ENCODE data around the gene FAM13C. TPM values are rescaled to one million over a fixed set of nuclear protein-coding genes. Genes with fewer than 3 reads are reported as not detected.

Gene FAM13C
- total RNA-seq, 3 donors from 2014 or later (not counting 1 experiment from before 2014, with no cell fraction given) = not detected

DNA sequence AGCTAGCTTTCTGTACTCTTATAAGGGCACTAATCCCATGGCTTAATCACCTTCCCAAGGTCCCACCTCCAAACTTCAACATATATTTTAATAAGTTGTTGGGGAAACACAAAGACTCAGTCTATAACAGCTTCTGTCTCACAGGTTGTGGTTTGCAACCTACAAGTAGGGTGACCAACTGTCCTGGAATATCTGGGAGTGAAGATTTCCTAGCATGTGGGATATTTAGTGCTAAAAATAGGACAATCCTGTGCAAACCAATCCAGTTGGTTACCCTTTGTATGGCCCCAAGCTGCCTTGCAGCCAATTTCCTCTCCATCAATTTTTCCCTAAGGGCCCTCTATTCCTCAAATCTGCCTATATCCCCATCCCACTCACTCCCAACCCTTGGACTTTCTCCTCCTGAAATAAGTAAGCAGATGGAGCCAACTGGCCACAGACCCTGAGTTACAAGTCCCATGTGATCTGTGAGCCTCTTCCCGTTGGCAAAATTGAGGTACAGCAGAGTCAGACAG lies 82.3 kb downstream of the FAM13C start:
- H3K27me3 ChIP-seq (ENCODE audit: control insufficient read depth, insufficient read depth, low read length) = no peaks in the 10 kb centered on the region
- H3K36me3 Mint-ChIP-seq = no peaks in the 10 kb centered on the region
- no peak overlapping the region for H3K27ac ChIP-seq (ENCODE audit: low read length)
- 80% methylated on average over 1 of the region's 1 CpG for WGBS (ENCODE audit: insufficient coverage)
- ATAC-seq (no peak), DNase-seq (no peak)
- intact Hi-C loops (cut with micrococcal nuclease) = no loop called here
- TF ChIP-seq, protein P1, sequence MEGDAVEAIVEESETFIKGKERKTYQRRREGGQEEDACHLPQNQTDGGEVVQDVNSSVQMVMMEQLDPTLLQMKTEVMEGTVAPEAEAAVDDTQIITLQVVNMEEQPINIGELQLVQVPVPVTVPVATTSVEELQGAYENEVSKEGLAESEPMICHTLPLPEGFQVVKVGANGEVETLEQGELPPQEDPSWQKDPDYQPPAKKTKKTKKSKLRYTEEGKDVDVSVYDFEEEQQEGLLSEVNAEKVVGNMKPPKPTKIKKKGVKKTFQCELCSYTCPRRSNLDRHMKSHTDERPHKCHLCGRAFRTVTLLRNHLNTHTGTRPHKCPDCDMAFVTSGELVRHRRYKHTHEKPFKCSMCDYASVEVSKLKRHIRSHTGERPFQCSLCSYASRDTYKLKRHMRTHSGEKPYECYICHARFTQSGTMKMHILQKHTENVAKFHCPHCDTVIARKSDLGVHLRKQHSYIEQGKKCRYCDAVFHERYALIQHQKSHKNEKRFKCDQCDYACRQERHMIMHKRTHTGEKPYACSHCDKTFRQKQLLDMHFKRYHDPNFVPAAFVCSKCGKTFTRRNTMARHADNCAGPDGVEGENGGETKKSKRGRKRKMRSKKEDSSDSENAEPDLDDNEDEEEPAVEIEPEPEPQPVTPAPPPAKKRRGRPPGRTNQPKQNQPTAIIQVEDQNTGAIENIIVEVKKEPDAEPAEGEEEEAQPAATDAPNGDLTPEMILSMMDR (IDR thresholded peaks at IDR 0.05) = no peak
- H3K4me1 ChIP-seq (ENCODE audit: control insufficient read depth, insufficient read depth, low read length) = no peaks in the 10 kb centered on the region
- H3K27ac Mint-ChIP-seq = no peak overlapping the region
- peaks cover 0 to 4% of the 10 kb centered on the region in 2 donors for H3K4me1 Mint-ChIP-seq
- H3K36me3 ChIP-seq (ENCODE audit: control insufficient read depth, insufficient read depth, low read length) = no peaks in the 10 kb centered on the region
- no peak overlapping the region for H3K4me3 ChIP-seq (ENCODE audit: low read length)
- H3K9me3 ChIP-seq (ENCODE audit: control insufficient read depth, insufficient read depth, low read length) = no peaks in the 10 kb centered on the region
- H3K4me3 Mint-ChIP-seq = no peak overlapping the region
- H3K27me3 Mint-ChIP-seq (ENCODE audit: low read depth in 2 of 2) = no peaks in the 10 kb centered on the region
- peaks cover 2 to 9% of the 10 kb centered on the region in 2 donors for H3K9me3 Mint-ChIP-seq

DNA sequence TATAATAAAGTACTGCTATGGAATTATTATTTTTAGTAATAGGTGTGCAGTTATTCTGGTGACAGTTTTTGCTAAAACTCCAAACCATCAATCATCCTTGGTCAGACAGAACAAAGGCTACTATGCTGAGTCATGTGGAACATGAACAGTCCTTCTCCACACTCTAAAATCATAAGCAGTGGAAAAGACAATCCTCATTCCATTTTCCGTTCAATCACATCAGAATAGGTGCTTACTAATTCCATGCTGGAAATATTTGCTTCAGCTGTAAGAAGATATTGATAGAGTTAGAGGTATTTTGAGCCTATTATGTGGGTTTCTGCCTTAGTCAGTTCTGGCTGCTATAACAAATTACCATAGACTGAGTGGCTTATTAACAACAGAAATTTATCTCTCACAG lies 82.9 kb downstream of the FAM13C start:
- no CpG with 5 or more reads among the region's 1 CpG for WGBS (ENCODE audit: insufficient coverage)
- peaks cover 2 to 5% of the 10 kb centered on the region in 2 donors for H3K9me3 Mint-ChIP-seq

DNA sequence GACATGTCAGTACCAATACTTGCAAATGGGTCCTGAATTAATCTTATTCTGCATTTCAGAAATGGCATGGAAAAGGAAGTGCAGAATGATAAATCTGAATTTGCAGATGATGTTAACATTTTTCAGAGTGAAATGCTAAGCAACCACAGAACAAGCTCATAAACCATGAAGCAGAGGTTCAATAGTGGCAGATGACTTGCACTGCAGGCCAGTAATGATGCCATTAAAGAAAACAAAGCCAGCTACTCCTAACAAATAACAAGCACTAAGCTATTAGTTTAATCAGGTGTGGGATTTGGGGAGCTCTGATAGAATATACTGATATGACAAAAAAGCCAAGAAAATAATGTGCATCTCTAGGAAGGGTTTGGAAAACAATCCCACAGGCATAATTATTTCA lies 85.4 kb downstream of the FAM13C start:
- no peaks in the 10 kb centered on the region for H3K27me3 ChIP-seq (ENCODE audit: control insufficient read depth, insufficient read depth, low read length)
- Mint-ChIP-seq H3K4me3 (no peak overlapping the region), H3K36me3 (no peaks in the 10 kb centered on the region), H3K27me3 (ENCODE audit: low read depth in 2 of 2) (no peaks in the 10 kb centered on the region), H3K27ac (no peak overlapping the region), H3K9me3 (peaks cover 2 to 4% of the 10 kb centered on the region in 2 donors), H3K4me1 (no peaks in the 10 kb centered on the region)
- no peak overlapping the region for H3K4me3 ChIP-seq (ENCODE audit: low read length)
- intact Hi-C loops (cut with micrococcal nuclease) = no loop called here
- no peaks in the 10 kb centered on the region for H3K9me3 ChIP-seq (ENCODE audit: control insufficient read depth, insufficient read depth, low read length)
- ATAC-seq (no peak), DNase-seq (no peak)
- no peaks in the 10 kb centered on the region for H3K4me1 ChIP-seq (ENCODE audit: control insufficient read depth, insufficient read depth, low read length)
- no peaks in the 10 kb centered on the region for H3K36me3 ChIP-seq (ENCODE audit: control insufficient read depth, insufficient read depth, low read length)
- H3K27ac ChIP-seq (ENCODE audit: low read length) = no peak overlapping the region
- TF ChIP-seq, protein P1 (IDR thresholded peaks at IDR 0.05) = no peak

More for the DNA sequence above, 82.9 kb downstream of the FAM13C start:
- TF ChIP-seq, protein P1 (IDR thresholded peaks at IDR 0.05) = no peak
- no peak for DNase-seq
- H3K4me3 Mint-ChIP-seq = no peak overlapping the region
- no peak overlapping the region for H3K27ac Mint-ChIP-seq
- Histone ChIP-seq H3K27ac (ENCODE audit: low read length) (no peak overlapping the region), H3K36me3 (ENCODE audit: control insufficient read depth, insufficient read depth, low read length) (no peaks in the 10 kb centered on the region), H3K4me3 (ENCODE audit: low read length) (no peak overlapping the region), H3K4me1 (ENCODE audit: control insufficient read depth, insufficient read depth, low read length) (no peaks in the 10 kb centered on the region), H3K9me3 (ENCODE audit: control insufficient read depth, insufficient read depth, low read length) (no peaks in the 10 kb centered on the region), H3K27me3 (ENCODE audit: control insufficient read depth, insufficient read depth, low read length) (no peaks in the 10 kb centered on the region)
- no peaks in the 10 kb centered on the region for H3K36me3 Mint-ChIP-seq
- no peaks in the 10 kb centered on the region for H3K27me3 Mint-ChIP-seq (ENCODE audit: low read depth in 2 of 2)
- intact Hi-C loops (cut with micrococcal nuclease) = no loop called here
- no peak for ATAC-seq
- H3K4me1 Mint-ChIP-seq = no peaks in the 10 kb centered on the region

DNA sequence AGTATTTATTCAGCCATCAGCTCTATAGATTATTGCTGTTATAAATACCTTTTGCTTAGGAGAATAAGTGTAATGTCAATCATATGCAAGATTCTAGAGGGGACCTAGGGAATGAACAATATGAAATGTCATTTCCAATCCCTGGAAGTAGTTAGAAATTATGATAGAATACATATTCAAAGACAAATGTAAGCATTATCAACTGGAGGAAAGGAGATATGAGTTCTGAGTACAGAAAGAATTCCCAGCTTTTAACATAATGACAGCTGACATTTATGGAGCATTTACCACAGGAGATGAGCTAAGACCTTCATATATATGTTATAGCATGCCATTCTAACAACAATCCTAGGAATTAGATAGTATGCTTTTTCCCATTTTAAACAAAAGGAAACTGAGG lies 86.2 kb downstream of the FAM13C start:
- TF ChIP-seq, protein P1 (IDR thresholded peaks at IDR 0.05) = no peak
- H3K27ac ChIP-seq (ENCODE audit: low read length) = no peak overlapping the region
- no peak overlapping the region for H3K4me3 ChIP-seq (ENCODE audit: low read length)
- no peak overlapping the region for H3K4me3 Mint-ChIP-seq
- DNase-seq (no peak), ATAC-seq (no peak)
- peaks cover 2% of the 10 kb centered on the region in 2 donors for H3K9me3 Mint-ChIP-seq
- H3K36me3 ChIP-seq (ENCODE audit: control insufficient read depth, insufficient read depth, low read length) = no peaks in the 10 kb centered on the region
- no peaks in the 10 kb centered on the region for H3K9me3 ChIP-seq (ENCODE audit: control insufficient read depth, insufficient read depth, low read length)
- no peak overlapping the region for H3K27ac Mint-ChIP-seq
- H3K27me3 Mint-ChIP-seq (ENCODE audit: low read depth in 2 of 2) = no peaks in the 10 kb centered on the region
- H3K36me3 Mint-ChIP-seq = no peaks in the 10 kb centered on the region
- no peaks in the 10 kb centered on the region for H3K4me1 Mint-ChIP-seq
- intact Hi-C loops (cut with micrococcal nuclease) = no loop called here
- no peaks in the 10 kb centered on the region for H3K4me1 ChIP-seq (ENCODE audit: control insufficient read depth, insufficient read depth, low read length)
- H3K27me3 ChIP-seq (ENCODE audit: control insufficient read depth, insufficient read depth, low read length) = no peaks in the 10 kb centered on the region

Measured in natural killer cell (primary cell).